Spleen (tissue), 7 donors: ENCODE data around the gene SDK1.

Experiments used
- CTCF ChIP-seq, 11 experiments: fragments of 200-600 bp in 7 of 11; fragments of 450-650 bp in 4 of 11; sonication (generic) in 4 of 11; IDR thresholded peaks in 8 of 11; conservative IDR thresholded peaks in 3 of 11; 1 replicate in 7 of 11; 2 replicates in 4 of 11; pipeline versions ENCODE4 v1.4.0 to v1.8.0; 2016 to 2021; ENCODE audit warnings: antibody characterized with exemption in 11 of 11, inconsistent platforms in 4 of 11, mild to moderate bottlenecking in 1 of 11
- POLR2A ChIP-seq, 3 donors: fragments of 450-650 bp; IDR thresholded peaks; one replicate each; pipeline ENCODE4 v1.5.1; 2017; ENCODE audit warnings: antibody characterized with exemption in 3 of 3, mild to moderate bottlenecking in 1 of 3
- donor health status: DM: no; HTN: no; CAD: no; lungs with moderate emphysema.
- donor health status: DM: no; HTN: no; CAD: no.
- donor health status: DM: no; HTN: no; CAD: no.

- no peak for TF ChIP-seq CTCF (IDR thresholded peaks at IDR 0.05 in 8 of 11, conservative IDR thresholded peaks at IDR 0.05 in 3 of 11)
- no peak for TF ChIP-seq POLR2A (IDR thresholded peaks at IDR 0.05)
These were observed 677.8 kb downstream of the SDK1 start for GRCh38 chr7:3978839-3979238.
